GM12878 (cell line): ENCODE data around the gene CAPZB. TPM values are rescaled to one million over a fixed set of nuclear protein-coding genes. Genes with fewer than 3 reads are reported as not detected.

Source experiments
- ATAC-seq: fragments of 200-7000 bp; cut with Tn5 transposase; 3 replicates; pipeline ENCODE4 v1.9.1; 2020; ENCODE audit warnings: mild to moderate bottlenecking, moderate library complexity
- BruUV-seq: library from RNA; stranded (reverse); fragments of 400-500 nt; replicated peaks from 2 replicates; lab custom pipeline; 2021; lab: Mats Ljungman, UMichigan
- CTCF ChIA-PET: fragments of 300-600 bp; sonication (Branson Sonifier 250); formaldehyde crosslinking; extraction: SDS; loops from one replicate; lab custom pipeline; 2021; ENCODE audit warnings: inconsistent platforms; lab: Yijun Ruan, JAX
- POLR2A ChIA-PET: fragments of 350-600 bp; formaldehyde crosslinking; extraction: SDS; loops from one replicate; lab custom pipeline; 2021; ENCODE audit warnings: inconsistent platforms; lab: Charles Lee
- RAD21 ChIA-PET: fragments of 300-600 bp; sonication (Branson Sonifier 250); formaldehyde crosslinking; loops from one replicate; lab custom pipeline; 2023; ENCODE audit warnings: antibody characterized with exemption; ENCODE audit not compliant: unreplicated experiment; lab: Charles Lee
- SMC1A ChIA-PET: fragments of 300-600 bp; sonication (Branson Sonifier 250); formaldehyde crosslinking; loops from one replicate; lab custom pipeline; 2023; ENCODE audit not compliant: unreplicated experiment, uncharacterized antibody; lab: Charles Lee
- DNase-seq: peaks from one replicate; pipeline ENCODE4 v3.0.0-alpha.2; 2011; ENCODE audit warnings: low read depth, low spot score
- FAIRE-seq: peaks from 3 replicates; lab custom pipeline; 2011; peaks lifted over from hg19 to GRCh38; lab: Jason Lieb, UNC
- H2AFZ ChIP-seq: 2 replicates; pipeline ENCODE4 v1.6.0; 2011; ENCODE audit warnings: low read depth, low read length, control low read depth; ENCODE audit not compliant: control insufficient read depth
- H3K27ac ChIP-seq: 2 replicates; pipeline ENCODE4 v1.5.1; 2011; ENCODE audit warnings: control low read depth; ENCODE audit not compliant: control insufficient read depth, insufficient read depth
- H3K27me3 ChIP-seq, 2 experiments: replicated peaks in 1 of 2; 2 replicates each; pipeline versions ENCODE4 v1.6.0 to v1.6.1; 2011; ENCODE audit warnings: low read length in 1 of 2; ENCODE audit not compliant: control insufficient read depth in 2 of 2, insufficient read depth in 2 of 2
- H3K36me3 ChIP-seq, 2 experiments: 2 replicates each; pipeline ENCODE4 v1.5.1; 2011; ENCODE audit warnings: low read length in 1 of 2; ENCODE audit not compliant: control insufficient read depth in 2 of 2, insufficient read depth in 2 of 2
- H3K4me1 ChIP-seq: 2 replicates; pipeline ENCODE4 v1.6.1; 2011; ENCODE audit warnings: mild to moderate bottlenecking, low read length, moderate library complexity, mixed read lengths; ENCODE audit not compliant: control insufficient read depth, insufficient read depth
- H3K4me2 ChIP-seq: 2 replicates; pipeline ENCODE4 v1.6.0; 2011; ENCODE audit warnings: control low read depth; ENCODE audit not compliant: control insufficient read depth, insufficient read depth
- H3K4me3 ChIP-seq: fragments of 200-600 bp; sonication (generic); 2 replicates; pipeline ENCODE4 v1.5.1; 2016
- H3K79me2 ChIP-seq: 2 replicates; pipeline ENCODE4 v1.6.0; 2011; ENCODE audit warnings: low read length; ENCODE audit not compliant: control insufficient read depth, insufficient read depth
- H3K9ac ChIP-seq: 2 replicates; pipeline ENCODE4 v1.8.0; 2011; ENCODE audit warnings: low read length, control low read depth, mixed read lengths; ENCODE audit not compliant: control insufficient read depth, insufficient read depth
- H3K9me3 ChIP-seq: replicated peaks from 3 replicates; pipeline ENCODE4 v1.5.1; 2011; ENCODE audit warnings: mild to moderate bottlenecking, low read length; ENCODE audit not compliant: control insufficient read depth, insufficient read depth
- H4K20me1 ChIP-seq: 2 replicates; pipeline ENCODE4 v1.6.0; 2011; ENCODE audit not compliant: control insufficient read depth, insufficient read depth
- ASH2L ChIP-seq: fragments of 300-600, 200-600 bp; sonication (generic); IDR thresholded peaks from 2 replicates; pipeline ENCODE4 v1.6.1; 2017; ENCODE audit warnings: low read depth, mild to moderate bottlenecking, borderline replicate concordance
- ATF7 ChIP-seq: fragments of 450-650 bp; IDR thresholded peaks from 2 replicates; pipeline ENCODE4 v1.6.1; 2016; ENCODE audit warnings: low read depth, mild to moderate bottlenecking
- BHLHE40 ChIP-seq, 2 experiments: fragments of 450-650 bp in 1 of 2; IDR thresholded peaks; 2 replicates each; pipeline ENCODE4 v1.6.1; 2011 to 2017; ENCODE audit warnings: low read depth in 2 of 2, borderline replicate concordance in 1 of 2, improper control_type of control experiment in 1 of 2, low read length in 1 of 2, mild to moderate bottlenecking in 1 of 2
- ESRRA ChIP-seq: IDR thresholded peaks from 2 replicates; pipeline ENCODE4 v1.6.1; 2012; ENCODE audit warnings: mild to moderate bottlenecking, low read length, improper control_type of control experiment
- FOXM1 ChIP-seq: IDR thresholded peaks from 2 replicates; pipeline ENCODE4 v1.6.1; 2012; ENCODE audit warnings: low read depth, mild to moderate bottlenecking, inconsistent platforms, low read length, moderate library complexity
- IKZF2 ChIP-seq, 2 experiments: fragments of 450-650 bp; IDR thresholded peaks; 2 replicates each; pipeline ENCODE4 v1.6.1; 2017; ENCODE audit warnings: mild to moderate bottlenecking in 2 of 2, moderate library complexity in 2 of 2
- MEF2B ChIP-seq: fragments of 450-650 bp; IDR thresholded peaks from 2 replicates; pipeline ENCODE4 v1.6.1; 2018; ENCODE audit warnings: mild to moderate bottlenecking, moderate library complexity; ENCODE audit not compliant: partially characterized antibody, poor library complexity, severe bottlenecking
- NBN ChIP-seq: fragments of 450-650 bp; IDR thresholded peaks from 2 replicates; pipeline ENCODE4 v1.6.1; 2016
- SMC3 ChIP-seq: IDR thresholded peaks from 2 replicates; pipeline ENCODE4 v1.6.1; 2011; ENCODE audit warnings: low read length, improper control_type of control experiment, borderline replicate concordance
- TBL1XR1 ChIP-seq: IDR thresholded peaks from 2 replicates; pipeline ENCODE4 v1.6.1; 2012; ENCODE audit warnings: low read depth, low read length, improper control_type of control experiment
- WGBS: methylation state at CpG from one replicate; pipeline ENCODE4 v1.1.6; 2016; ENCODE audit warnings: low lambda C conversion rate; ENCODE audit not compliant: insufficient replicate concordance, insufficient coverage; ENCODE audit errors: missing lambda C conversion rate; 5-methylcytosine and 5-hydroxymethylcytosine counted together
- in situ Hi-C: fragments of 300-500 bp; cut with MboI; formaldehyde crosslinking; loops from 9 replicates; pipeline ENCODE4 v1.14.3; 2018; ENCODE audit warnings: mixed read lengths
- intact Hi-C: fragments of 100-400 bp; cut with micrococcal nuclease; formaldehyde crosslinking; loops from one replicate; pipeline ENCODE4 v1.14.2; 2022; ENCODE audit not compliant: unreplicated experiment
- polyA plus RNA-seq, 11 experiments: library from polyadenylated mRNA; depleted of rRNA in 4 of 11; unstranded in 6 of 11; stranded (reverse) in 5 of 11; fragments of >200 nt; fragmentation: Nextera tagmentation in 4 of 11; fragmentation: Illumina TruSeq in 1 of 11; extraction: Ambion mirVana in 4 of 11; extraction: Trizol in 1 of 11; gene quantifications; 1 replicate in 1 of 11; 2 replicates in 10 of 11; pipeline versions ENCODE4 v1.2.1 to v1.2.3, GENCODE V29; 2011 to 2016; ENCODE audit warnings: inconsistent platforms in 2 of 11, missing spikeins in 2 of 11, low read depth in 1 of 11
- total RNA-seq, 4 experiments: library from RNA; depleted of rRNA in 3 of 4; stranded (reverse); fragments of >200 nt in 3 of 4; fragmentation: Illumina TruSeq in 1 of 4; extraction: Trizol in 1 of 4; gene quantifications; 2 replicates each; pipeline versions ENCODE4 v1.2.1 to v1.2.3, GENCODE V29; 2013 to 2021
- TF ChIP-seq, protein P1 (sequence below): IDR thresholded peaks from 2 replicates; pipeline ENCODE4 v1.6.1; 2012; ENCODE audit warnings: low read depth, low read length, improper control_type of control experiment
- TF ChIP-seq, protein P2 (sequence below): fragments of 450-650 bp; IDR thresholded peaks from 2 replicates; pipeline ENCODE4 v1.6.1; 2017; ENCODE audit warnings: low read depth, mild to moderate bottlenecking, moderate library complexity
- TF ChIP-seq, protein P3 (sequence below), 3 experiments: IDR thresholded peaks in 2 of 3; conservative IDR thresholded peaks in 1 of 3; 2 replicates each; pipeline ENCODE4 v1.5.1; 2011; ENCODE audit warnings: low read depth in 3 of 3, low read length in 3 of 3, mild to moderate bottlenecking in 3 of 3, control low read depth in 2 of 3, moderate library complexity in 2 of 3, inconsistent platforms in 1 of 3, mixed read lengths in 1 of 3; ENCODE audit not compliant: control insufficient read depth in 2 of 3, insufficient read depth in 1 of 3; ENCODE audit errors: extremely low read depth in 1 of 3

The CAPZB gene
- total and polyA plus RNA-seq, 10 of the 15 experiments (the other 5 are each of a cell fraction or from before 2014, with no cell fraction given), result 104 to 454 (median 213) TPM

DNA sequence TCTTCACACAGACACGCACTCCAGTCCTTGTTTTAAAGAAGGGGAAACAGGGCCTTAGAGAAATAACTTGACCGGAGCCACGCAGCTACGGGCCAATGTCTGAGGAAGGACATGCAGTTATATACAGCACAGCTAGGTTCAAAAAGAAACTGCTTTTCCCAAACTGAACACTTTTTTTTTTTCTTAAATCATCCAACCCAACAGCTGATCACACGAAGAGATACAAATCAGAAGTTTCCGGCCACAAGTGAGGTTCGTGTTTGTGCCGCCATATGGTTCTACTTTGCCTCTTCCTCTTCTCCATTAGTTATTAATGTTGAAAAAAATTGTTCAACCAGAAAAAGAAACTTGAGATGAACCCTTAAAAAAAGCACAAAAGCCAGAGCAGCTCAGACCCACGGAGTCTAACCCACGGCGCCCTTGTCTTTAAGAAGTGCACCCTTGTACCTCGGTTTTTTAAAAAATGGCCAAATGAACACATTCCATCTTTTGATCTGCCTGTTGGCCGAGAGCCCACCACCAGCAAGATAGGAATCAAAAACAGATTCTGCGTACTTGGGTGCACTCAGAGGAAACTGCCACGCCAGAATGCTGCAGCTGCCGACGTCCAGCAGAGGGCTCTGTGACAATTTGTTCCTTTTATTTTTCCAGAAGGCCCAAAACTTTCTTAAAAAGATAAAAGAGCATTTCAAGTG is 94.3 kb downstream of the CAPZB start:
- no peaks in the 10 kb centered on the region for H3K9me3 ChIP-seq
- RAD21 ChIA-PET, result interaction anchor here (0.8 to 1.8 kb wide), 15 partner anchors 15 to 293 kb away, joined by 3 to 15 read pairs (median 3); a partner anchor contains a TSS
- H2AFZ ChIP-seq, result peak overlapping the region; percentile 43
- peaks cover 41% of the 10 kb centered on the region for H3K4me1 ChIP-seq
- ATAC-seq (peak; percentile 82), DNase-seq (peak; percentile 70), FAIRE-seq (peak; percentile 92)
- BruUV-seq, result no TSS peak
- H3K4me2 ChIP-seq, result peak overlapping the region; percentile 82
- in situ Hi-C loops, result loop anchor here (5.0 kb wide), 2 partner anchors 191 to 256 kb away; no protein-coding TSS in a partner anchor
- H3K79me2 ChIP-seq, result peaks cover 65% of the 10 kb centered on the region
- H3K36me3 ChIP-seq, result peaks cover 9 to 11% of the 10 kb centered on the region in 2 experiments; a peak in 3 of 4 replicates
- H3K4me3 ChIP-seq, result peak overlapping the region; percentile 63; the same call in 1 of the 2 replicates
- POLR2A ChIA-PET, result interaction anchor here (0.5 to 1.0 kb wide), 4 partner anchors 10 to 210 kb away, joined by 3 read pairs; no protein-coding TSS in a partner anchor
- H3K27me3 ChIP-seq, result no peaks in the 10 kb centered on the region
- H3K9ac ChIP-seq, result peak overlapping the region; percentile 62
- SMC1A ChIA-PET, result interaction anchor here (0.6 to 3.6 kb wide), 23 partner anchors 8 to 290 kb away, joined by 3 to 24 read pairs (median 4); no protein-coding TSS in a partner anchor
- H3K27ac ChIP-seq, result peak overlapping the region; percentile 81
- CTCF ChIA-PET, result interaction anchor here (0.6 to 4.1 kb wide), 37 partner anchors 9 to 337 kb away, joined by 3 to 77 read pairs (median 4); a partner anchor contains a TSS
- 11% methylated on average over 17 of the region's 17 CpGs for WGBS
- H4K20me1 ChIP-seq, result no peaks in the 10 kb centered on the region
- intact Hi-C loops, result loop anchor here (1.0 to 5.0 kb wide), 4 partner anchors 96 to 260 kb away; a partner anchor contains a TSS
- TF ChIP-seq FOXM1, result 0 out of 2 replicates have a peak, but pooled peaks have one; percentile 41
- TF ChIP-seq, protein P1, sequence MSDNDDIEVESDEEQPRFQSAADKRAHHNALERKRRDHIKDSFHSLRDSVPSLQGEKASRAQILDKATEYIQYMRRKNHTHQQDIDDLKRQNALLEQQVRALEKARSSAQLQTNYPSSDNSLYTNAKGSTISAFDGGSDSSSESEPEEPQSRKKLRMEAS, result 0 out of 2 replicates have a peak, but pooled peaks have one; percentile 24
- no peak for TF ChIP-seq ASH2L
- TF ChIP-seq, protein P2, sequence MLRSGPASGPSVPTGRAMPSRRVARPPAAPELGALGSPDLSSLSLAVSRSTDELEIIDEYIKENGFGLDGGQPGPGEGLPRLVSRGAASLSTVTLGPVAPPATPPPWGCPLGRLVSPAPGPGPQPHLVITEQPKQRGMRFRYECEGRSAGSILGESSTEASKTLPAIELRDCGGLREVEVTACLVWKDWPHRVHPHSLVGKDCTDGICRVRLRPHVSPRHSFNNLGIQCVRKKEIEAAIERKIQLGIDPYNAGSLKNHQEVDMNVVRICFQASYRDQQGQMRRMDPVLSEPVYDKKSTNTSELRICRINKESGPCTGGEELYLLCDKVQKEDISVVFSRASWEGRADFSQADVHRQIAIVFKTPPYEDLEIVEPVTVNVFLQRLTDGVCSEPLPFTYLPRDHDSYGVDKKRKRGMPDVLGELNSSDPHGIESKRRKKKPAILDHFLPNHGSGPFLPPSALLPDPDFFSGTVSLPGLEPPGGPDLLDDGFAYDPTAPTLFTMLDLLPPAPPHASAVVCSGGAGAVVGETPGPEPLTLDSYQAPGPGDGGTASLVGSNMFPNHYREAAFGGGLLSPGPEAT, result 0 out of 2 replicates have a peak, but pooled peaks have one; percentile 22
- peak in 1 of 2 experiments; percentile 20; a peak in 2 of 4 replicates for TF ChIP-seq IKZF2 (IDR thresholded peaks at IDR 0.05)
- TF ChIP-seq ESRRA, result 0 out of 2 replicates have a peak, but pooled peaks have one; percentile 36
- peak; percentile 92 for TF ChIP-seq SMC3
- TF ChIP-seq NBN, result peak; percentile 17; the same call in 1 of the 2 replicates
- TF ChIP-seq MEF2B, result no peak
- TF ChIP-seq ATF7, result 0 out of 2 replicates have a peak, but pooled peaks have one; percentile 8
- 0 out of 4 replicates have a peak, but pooled peaks of 1 of the 2 experiments have one; percentile 26 for TF ChIP-seq BHLHE40 (IDR thresholded peaks at IDR 0.05; ENCODE audit: borderline replicate concordance in 1 of 2, low read depth in 2 of 2, low read length in 1 of 2)
- TF ChIP-seq, protein P3, sequence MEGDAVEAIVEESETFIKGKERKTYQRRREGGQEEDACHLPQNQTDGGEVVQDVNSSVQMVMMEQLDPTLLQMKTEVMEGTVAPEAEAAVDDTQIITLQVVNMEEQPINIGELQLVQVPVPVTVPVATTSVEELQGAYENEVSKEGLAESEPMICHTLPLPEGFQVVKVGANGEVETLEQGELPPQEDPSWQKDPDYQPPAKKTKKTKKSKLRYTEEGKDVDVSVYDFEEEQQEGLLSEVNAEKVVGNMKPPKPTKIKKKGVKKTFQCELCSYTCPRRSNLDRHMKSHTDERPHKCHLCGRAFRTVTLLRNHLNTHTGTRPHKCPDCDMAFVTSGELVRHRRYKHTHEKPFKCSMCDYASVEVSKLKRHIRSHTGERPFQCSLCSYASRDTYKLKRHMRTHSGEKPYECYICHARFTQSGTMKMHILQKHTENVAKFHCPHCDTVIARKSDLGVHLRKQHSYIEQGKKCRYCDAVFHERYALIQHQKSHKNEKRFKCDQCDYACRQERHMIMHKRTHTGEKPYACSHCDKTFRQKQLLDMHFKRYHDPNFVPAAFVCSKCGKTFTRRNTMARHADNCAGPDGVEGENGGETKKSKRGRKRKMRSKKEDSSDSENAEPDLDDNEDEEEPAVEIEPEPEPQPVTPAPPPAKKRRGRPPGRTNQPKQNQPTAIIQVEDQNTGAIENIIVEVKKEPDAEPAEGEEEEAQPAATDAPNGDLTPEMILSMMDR (IDR thresholded peaks at IDR 0.05 in 2 of 3, conservative IDR thresholded peaks at IDR 0.05 in 1 of 3; ENCODE audit: control insufficient read depth in 2 of 3, extremely low read depth in 1 of 3, insufficient read depth in 1 of 3, low read depth in 3 of 3, low read length in 3 of 3), result peak; percentile 81 to 92 (median 84)
- 0 out of 2 replicates have a peak, but pooled peaks have one; percentile 65 for TF ChIP-seq TBL1XR1
